Measurements from ENCODE around the gene NAA20.
"Not testable (repeated sequence)": the region's sequence is repeated elsewhere in the genome, so short reads cannot be mapped to it uniquely, and the experiment has no call there.

The NAA20 gene

DNA sequence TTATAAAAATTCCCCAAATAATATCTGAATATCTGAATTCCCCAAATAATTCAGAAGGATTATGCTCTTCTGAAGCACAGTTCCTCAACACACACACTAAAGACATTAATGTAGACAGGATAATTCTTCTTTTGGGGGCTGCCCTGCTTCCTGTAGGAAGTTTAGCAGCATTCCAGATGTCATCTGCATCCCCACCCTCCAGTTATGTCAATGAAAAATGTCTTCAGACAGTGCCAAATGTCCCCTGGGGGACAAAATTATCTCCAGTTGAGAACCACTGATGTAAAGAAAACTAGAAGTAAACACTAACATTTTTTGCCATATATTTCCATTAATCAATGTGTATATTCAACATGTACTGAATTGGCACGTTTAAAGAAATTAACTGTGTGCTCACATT lies 25.9 kb upstream of the NAA20 start:
- no peak overlapping the region for H3K4me3 ChIP-seq (ENCODE audit: low read depth, low read length)

GRCh38 chr20:19991854-19992253 lies 25.3 kb upstream of the NAA20 start:
- no peak overlapping the region for H3K4me3 ChIP-seq (ENCODE audit: low read depth, low read length)

- H3K4me3 ChIP-seq (ENCODE audit: low read depth, low read length), result no peak overlapping the region
Observed at GRCh38 chr20:19992996-19993908, 23.9 kb upstream of the NAA20 start.

DNA sequence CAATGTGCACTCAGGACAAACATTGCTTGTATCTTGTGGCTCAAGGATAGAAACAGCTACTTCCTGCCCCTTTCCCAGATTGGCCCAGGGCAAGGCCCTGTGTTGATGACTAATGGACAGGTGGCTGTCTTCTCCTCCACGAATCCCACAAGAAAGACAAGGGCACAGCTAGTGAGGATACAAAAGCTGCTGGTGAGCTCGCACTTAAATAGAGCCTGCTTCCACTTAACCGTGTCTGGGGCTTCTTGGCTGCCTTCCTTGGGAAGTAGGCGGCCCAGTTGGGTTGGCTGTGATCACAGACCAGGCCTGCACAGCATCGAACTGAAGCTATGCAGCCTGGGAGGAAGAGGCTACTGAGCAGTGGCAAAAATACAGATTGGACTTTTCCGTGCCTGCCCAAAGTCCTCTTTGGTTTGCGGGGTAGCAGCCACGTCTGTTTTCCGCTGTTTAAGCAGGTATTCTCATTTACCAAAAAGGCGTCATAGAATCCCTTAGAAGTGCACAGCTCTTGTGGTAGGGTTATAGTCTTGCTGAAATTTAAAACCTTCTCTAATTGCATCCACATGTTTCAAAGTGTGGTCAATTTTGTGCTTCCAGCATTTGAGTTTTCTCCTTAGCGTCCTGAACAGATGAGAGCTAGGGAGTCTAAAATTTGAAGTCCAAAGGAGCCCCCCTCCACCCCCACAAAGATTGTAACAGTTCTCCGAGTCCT lies 23.0 kb upstream of the NAA20 start:
- no peak overlapping the region for H3K4me3 ChIP-seq (ENCODE audit: low read depth, low read length)

DNA sequence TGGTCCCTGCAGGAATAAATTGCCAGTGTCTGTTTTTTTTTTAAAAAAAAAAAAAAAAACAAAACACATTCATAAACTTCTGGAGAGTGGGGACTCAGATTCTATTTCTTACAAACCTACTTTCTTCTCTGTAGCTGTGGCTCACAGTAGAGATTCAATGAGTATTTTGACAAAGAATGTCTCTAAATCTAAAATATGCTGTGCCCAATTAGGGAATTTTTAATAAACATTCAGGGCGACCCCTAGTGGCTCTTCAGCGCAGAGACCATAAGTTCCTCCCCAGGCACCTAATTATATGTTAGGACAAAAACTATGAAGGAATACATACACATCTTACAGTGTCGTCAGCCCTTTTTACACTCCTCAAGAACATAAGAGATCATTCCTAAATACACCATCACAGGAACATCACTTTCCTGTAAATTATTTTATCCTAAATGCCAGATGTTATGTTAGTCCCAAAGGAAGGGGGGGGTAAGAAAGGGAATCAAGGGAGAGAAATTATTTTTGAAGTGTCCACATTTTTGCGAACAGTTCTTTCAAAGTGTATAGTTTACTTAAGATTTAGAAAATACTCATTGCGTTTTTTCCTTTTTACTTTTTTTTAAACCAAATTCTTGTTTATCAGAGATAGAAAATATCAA lies 21.8 kb upstream of the NAA20 start:
- H3K4me3 ChIP-seq (ENCODE audit: low read depth, low read length), result no peak overlapping the region

DNA sequence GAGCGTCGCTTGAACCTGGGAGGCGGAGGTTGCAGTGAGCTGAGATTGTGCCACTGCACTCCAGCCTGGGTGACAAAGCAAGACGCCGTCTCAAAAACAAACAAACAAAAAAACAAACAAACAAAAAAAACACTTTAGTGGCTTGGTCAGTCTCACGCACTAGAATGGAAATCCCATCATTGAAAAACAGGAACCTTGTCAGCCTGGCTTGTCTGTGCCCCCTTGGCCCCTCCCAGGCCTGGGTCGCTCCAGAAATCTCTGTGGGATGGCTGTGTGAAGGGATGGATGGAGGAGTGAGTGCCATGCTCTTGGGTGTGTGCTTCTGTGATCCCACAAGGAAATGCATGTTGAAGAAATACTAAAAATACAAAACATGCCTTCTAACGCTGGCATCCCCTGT lies 20.9 kb upstream of the NAA20 start:
- H3K4me3 ChIP-seq (ENCODE audit: low read depth, low read length), result no peak overlapping the region

GRCh38 chr20:19996917-19997316 lies 20.2 kb upstream of the NAA20 start:
- no peak overlapping the region for H3K4me3 ChIP-seq (ENCODE audit: low read depth, low read length)

DNA sequence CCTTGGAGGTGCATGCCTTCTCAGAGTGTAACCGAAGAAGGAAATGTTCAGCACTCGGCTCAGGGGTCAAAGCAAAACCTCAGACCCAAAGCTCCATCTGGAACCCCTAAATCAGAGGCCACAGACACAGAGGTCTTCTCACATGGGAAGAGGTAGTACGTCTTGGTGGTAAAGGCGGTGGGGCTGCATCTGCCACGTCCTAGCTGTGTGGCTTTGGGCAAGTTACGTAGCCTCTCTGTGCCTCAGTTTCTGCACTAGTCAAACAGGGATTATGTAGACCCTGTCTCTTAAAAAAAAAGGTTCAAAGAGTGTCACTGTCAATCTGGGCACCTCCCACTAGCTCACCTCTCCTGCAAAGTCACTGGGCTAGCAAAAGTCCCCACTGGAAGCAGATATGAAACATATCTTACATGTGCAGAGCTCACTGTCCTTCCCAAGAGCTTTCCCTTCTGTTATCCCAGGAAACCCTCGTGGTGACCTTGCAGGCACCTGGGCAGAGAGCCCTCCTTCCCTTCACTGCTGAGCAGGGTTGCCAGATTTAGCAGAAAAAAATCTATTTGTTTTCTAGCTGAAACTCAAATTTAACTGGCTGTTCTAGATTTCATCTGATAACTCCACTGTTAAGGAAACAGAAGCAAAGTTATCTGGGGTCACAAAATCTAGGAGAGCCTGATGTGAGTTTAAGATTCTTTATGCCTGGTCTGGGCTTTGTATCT lies 18.0 kb upstream of the NAA20 start:
- H3K4me3 ChIP-seq (ENCODE audit: low read depth, low read length), result no peak overlapping the region

- H3K4me3 ChIP-seq (ENCODE audit: low read depth, low read length), result no peak overlapping the region
Observed at GRCh38 chr20:20000211-20000968, 16.8 kb upstream of the NAA20 start.

DNA sequence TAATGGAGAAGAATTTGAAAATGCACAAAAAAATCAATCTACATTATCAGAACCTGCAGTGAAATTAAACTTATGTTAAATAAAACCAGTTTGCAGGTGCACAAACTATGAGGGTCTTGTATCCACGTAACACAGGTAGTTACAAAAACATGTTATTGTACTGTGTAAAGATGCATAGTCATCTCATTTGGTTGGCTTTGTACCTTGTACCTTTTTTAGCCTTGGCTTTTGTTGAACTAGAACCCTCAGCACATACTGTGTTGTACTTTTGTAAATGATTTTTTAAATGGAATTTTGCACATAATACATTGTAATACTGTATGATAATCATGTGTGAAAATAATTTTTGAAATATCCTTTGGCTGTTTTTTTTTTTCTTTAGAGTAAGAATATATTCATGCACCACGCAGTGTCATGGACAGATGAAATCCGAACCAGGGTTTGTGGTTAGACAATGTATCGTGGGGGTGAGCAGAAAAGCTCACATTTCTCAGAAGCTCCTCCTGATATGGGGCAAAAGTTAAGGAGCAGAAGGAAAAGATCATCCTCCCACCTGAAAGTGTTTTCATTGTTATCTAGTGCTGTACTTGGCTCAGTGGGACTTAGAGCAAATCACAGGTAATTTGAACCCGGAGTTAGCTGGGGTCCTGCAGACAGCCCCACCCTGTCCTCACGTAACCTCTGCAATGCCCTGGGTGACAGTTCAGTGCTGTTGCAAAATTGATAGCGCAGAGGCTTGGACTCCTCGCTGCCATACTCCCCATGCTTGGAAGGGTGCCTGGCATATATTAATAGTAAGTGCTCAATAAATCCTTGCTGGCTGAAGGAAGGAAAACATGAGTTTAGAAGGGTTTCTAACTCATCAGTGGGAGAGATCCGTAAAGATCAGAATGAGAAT lies 14.8 kb upstream of the NAA20 start:
- no peak overlapping the region for H3K4me3 ChIP-seq (ENCODE audit: low read depth, low read length)

- no peak overlapping the region for H3K4me3 ChIP-seq (ENCODE audit: low read depth, low read length)
Observed at GRCh38 chr20:20003031-20003954, 13.9 kb upstream of the NAA20 start.

GRCh38 chr20:20003955-20004322 lies 13.2 kb upstream of the NAA20 start:
- H3K4me3 ChIP-seq (ENCODE audit: low read depth, low read length), result not testable (repeated sequence)

DNA sequence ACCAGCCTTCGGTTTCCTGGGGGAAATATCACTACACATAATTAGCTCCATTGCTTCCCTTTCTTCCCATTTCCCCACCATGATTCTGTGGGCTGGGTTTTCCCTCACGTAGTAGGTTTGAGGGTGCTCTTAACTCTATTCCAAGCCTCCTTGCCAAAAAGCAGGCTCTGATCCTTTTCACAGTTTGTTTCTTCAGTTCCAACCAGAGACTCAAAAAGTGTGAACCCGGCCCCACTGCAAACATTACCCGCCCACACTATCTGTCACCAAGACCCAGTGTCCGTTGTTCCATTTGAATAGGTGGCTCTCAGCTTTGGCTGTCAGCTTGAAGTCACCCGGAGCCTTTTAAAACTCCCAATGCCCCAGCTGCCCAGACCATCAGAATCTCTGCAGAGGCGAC lies 11.8 kb upstream of the NAA20 start:
- H3K4me3 ChIP-seq (ENCODE audit: low read depth, low read length), result no peak overlapping the region

DNA sequence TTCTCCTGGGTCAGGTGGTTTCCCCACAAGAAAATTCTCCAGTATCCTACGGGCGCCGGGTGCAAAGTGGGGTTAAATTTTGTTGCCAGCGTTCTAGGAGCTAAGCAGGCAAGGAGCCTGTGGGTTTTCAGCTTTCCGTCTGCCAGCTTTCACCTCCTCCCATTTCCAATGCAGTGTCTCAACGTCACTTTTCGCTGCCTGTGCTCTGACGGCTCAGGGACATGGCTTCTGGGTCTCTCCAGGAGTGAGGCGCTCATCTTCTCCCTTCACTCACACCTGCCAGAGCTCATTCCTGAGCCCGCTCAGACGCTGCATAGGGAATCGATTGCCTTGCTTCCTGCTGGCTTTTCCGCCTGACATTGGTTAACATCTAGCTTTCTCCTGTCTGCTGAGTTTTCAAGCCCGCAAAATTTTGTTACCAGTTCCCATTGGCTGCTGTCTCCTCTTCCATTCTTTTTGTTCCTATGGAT lies 7.3 kb upstream of the NAA20 start:
- H3K4me3 ChIP-seq (ENCODE audit: low read depth, low read length), result no peak overlapping the region

- H3K4me3 ChIP-seq (ENCODE audit: low read depth, low read length), result no peak overlapping the region
Observed at GRCh38 chr20:20010639-20011500, 6.3 kb upstream of the NAA20 start.

DNA sequence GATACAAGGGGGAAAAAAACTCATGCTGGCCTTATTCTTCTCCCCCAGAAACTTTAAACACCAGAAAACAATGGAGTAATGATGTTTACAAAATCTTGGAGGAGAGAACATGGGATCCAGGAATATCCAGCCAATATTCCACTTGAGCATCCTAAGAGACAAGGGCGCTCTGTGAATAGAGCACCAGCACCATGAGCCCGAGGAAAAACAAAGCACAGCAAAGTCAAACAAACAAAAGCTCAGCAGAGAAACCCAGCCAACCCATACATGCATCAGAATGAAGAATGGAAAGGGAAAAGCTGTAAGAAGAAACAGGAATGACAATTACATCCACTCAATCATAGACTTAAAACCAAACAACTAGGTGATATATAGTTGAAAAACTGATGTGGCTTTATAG lies 4.6 kb upstream of the NAA20 start:
- H3K4me3 ChIP-seq (ENCODE audit: low read depth, low read length), result no peak overlapping the region

DNA sequence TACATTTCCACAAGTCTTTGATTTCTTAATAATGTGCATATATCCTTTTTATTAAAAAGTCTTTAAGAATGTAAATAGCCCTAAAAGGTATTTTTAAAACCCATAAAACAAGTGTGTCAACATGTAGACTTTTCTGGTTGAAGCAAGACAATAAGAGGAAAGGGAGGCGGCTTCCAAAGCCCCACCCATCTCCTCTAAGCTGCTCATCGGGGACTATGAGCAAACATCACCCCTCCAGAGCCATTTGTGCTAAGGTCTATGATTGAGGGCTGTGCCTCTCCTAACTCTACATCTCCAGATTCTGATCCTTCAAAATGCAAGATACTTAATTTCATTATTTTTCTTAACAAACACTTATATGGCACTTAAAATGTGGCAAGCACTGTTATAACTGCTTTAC lies 2.5 kb upstream of the NAA20 start:
- H3K4me3 ChIP-seq (ENCODE audit: low read depth, low read length), result no peak overlapping the region
